HepG2 (cell line): ENCODE measurements around the gene OBSL1. TPM values are rescaled to one million over a fixed set of nuclear protein-coding genes. Genes with fewer than 3 reads are reported as not detected.
A peak's percentile ranks its signal among the peaks of the same experiment; 100 is the strongest.

Experiments used
- BATF2 ChIP-seq: sonication (generic); formaldehyde crosslinking; IDR thresholded peaks from 2 replicates; pipeline ENCODE4 v1.8.0; 2022; ENCODE audit warnings: mild to moderate bottlenecking, missing genetic modification reagents, moderate library complexity
- E2F1 ChIP-seq: sonication (generic); formaldehyde crosslinking; IDR thresholded peaks from 2 replicates; pipeline ENCODE4 v1.5.0; 2020; ENCODE audit warnings: missing genetic modification reagents
- HDAC6 ChIP-seq: fragments of 200-600 bp; sonication (generic); IDR thresholded peaks from 2 replicates; pipeline ENCODE4 v1.7.0; 2017; ENCODE audit warnings: mild to moderate bottlenecking, antibody characterized with exemption, low read length, low read depth
- MIER3 ChIP-seq: IDR thresholded peaks from 2 replicates; pipeline ENCODE4 v1.6.1; 2016; ENCODE audit warnings: missing compliant biosample characterization, borderline replicate concordance
- NFYB ChIP-seq: sonication (generic); formaldehyde crosslinking; IDR thresholded peaks from 2 replicates; pipeline ENCODE4 v1.4.0; 2020; ENCODE audit warnings: missing genetic modification reagents
- POLR2AphosphoS2 ChIP-seq: IDR thresholded peaks from 2 replicates; pipeline ENCODE4 v1.6.1; 2011; ENCODE audit warnings: low read depth, low read length, improper control_type of control experiment
- SALL2 ChIP-seq: sonication (generic); formaldehyde crosslinking; IDR thresholded peaks from 2 replicates; pipeline ENCODE4 v1.8.1; 2023; ENCODE audit warnings: mild to moderate bottlenecking, missing genetic modification reagents, inconsistent platforms
- ZNF205 ChIP-seq: IDR thresholded peaks from 2 replicates; pipeline ENCODE4 v1.6.1; 2018; ENCODE audit warnings: missing biosample characterization, missing genetic modification reagents
- ZNF580 ChIP-seq: IDR thresholded peaks from 2 replicates; pipeline ENCODE4 v1.6.1; 2016; ENCODE audit warnings: low read depth, borderline replicate concordance
- ZNF768 ChIP-seq: sonication (generic); formaldehyde crosslinking; IDR thresholded peaks from 2 replicates; pipeline ENCODE4 v1.4.0; 2020; ENCODE audit warnings: missing genetic modification reagents
- polyA plus RNA-seq, 8 experiments: library from polyadenylated mRNA; depleted of rRNA in 3 of 8; stranded (reverse) in 7 of 8; unstranded in 1 of 8; fragments of >200 nt; fragmentation: Illumina TruSeq in 4 of 8; extraction: Trizol in 4 of 8; gene quantifications; 2 replicates each; pipeline versions ENCODE4 v1.2.1 to v1.2.3, GENCODE V29; 2011 to 2016; ENCODE audit warnings: low read depth in 4 of 8, missing spikeins in 1 of 8, mixed read lengths in 1 of 8; ENCODE audit not compliant: insufficient read depth in 1 of 8
- total RNA-seq, 5 experiments: library from RNA; depleted of rRNA; stranded (reverse); fragments of >200 nt; fragmentation: Illumina TruSeq; extraction: Trizol; gene quantifications; 2 replicates each; pipeline ENCODE4 v1.2.3, GENCODE V29; 2016; ENCODE audit warnings: low read depth in 1 of 5
- TF ChIP-seq, protein P1 (sequence below): sonication (generic); formaldehyde crosslinking; IDR thresholded peaks from 2 replicates; pipeline ENCODE4 v1.5.1; 2020; ENCODE audit warnings: missing genetic modification reagents, mild to moderate bottlenecking, borderline replicate concordance
- TF ChIP-seq, protein P2 (sequence below): sonication (generic); formaldehyde crosslinking; IDR thresholded peaks from 2 replicates; pipeline ENCODE4 v1.4.0; 2020; ENCODE audit warnings: missing genetic modification reagents
- TF ChIP-seq, protein P3 (sequence below): sonication (generic); formaldehyde crosslinking; conservative IDR thresholded peaks from 2 replicates; pipeline ENCODE4 v1.4.0; 2020; ENCODE audit warnings: missing genetic modification reagents
- TF ChIP-seq, protein P4 (sequence below): sonication (generic); formaldehyde crosslinking; IDR thresholded peaks from 2 replicates; pipeline ENCODE4 v1.4.0; 2020; ENCODE audit warnings: missing genetic modification reagents, mild to moderate bottlenecking, borderline replicate concordance
- TF ChIP-seq, protein P5 (sequence below): sonication (generic); formaldehyde crosslinking; IDR thresholded peaks from 2 replicates; pipeline ENCODE4 v1.8.0; 2022; ENCODE audit warnings: missing genetic modification reagents, low read depth, mild to moderate bottlenecking, borderline replicate concordance

The OBSL1 gene
- total and polyA plus RNA-seq, 2 of the 13 experiments (the other 11 are each of a cell fraction or from before 2014, with no cell fraction given) = 86.7 to 218 TPM

GRCh38 chr2:219597552-219598307 lies 26.4 kb upstream of the OBSL1 start, which contains the start of gene STK11IP (continued):
- TF ChIP-seq, protein P1, sequence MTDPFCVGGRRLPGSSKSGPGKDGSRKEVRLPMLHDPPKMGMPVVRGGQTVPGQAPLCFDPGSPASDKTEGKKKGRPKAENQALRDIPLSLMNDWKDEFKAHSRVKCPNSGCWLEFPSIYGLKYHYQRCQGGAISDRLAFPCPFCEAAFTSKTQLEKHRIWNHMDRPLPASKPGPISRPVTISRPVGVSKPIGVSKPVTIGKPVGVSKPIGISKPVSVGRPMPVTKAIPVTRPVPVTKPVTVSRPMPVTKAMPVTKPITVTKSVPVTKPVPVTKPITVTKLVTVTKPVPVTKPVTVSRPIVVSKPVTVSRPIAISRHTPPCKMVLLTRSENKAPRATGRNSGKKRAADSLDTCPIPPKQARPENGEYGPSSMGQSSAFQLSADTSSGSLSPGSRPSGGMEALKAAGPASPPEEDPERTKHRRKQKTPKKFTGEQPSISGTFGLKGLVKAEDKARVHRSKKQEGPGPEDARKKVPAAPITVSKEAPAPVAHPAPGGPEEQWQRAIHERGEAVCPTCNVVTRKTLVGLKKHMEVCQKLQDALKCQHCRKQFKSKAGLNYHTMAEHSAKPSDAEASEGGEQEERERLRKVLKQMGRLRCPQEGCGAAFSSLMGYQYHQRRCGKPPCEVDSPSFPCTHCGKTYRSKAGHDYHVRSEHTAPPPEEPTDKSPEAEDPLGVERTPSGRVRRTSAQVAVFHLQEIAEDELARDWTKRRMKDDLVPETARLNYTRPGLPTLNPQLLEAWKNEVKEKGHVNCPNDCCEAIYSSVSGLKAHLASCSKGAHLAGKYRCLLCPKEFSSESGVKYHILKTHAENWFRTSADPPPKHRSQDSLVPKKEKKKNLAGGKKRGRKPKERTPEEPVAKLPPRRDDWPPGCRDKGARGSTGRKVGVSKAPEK = no peak
- TF ChIP-seq NFYB (CRISPR knock-in tag) (peak; percentile 63), SALL2 (CRISPR knock-in tag) (peak; percentile 54; the same call in 1 of the 2 replicates), HDAC6 (no peak; the same call in 1 of the 2 replicates), ZNF580 (CRISPR knock-in tag) (peak; percentile 88), ZNF205 (CRISPR knock-in tag) (peak; percentile 35; the same call in 1 of the 2 replicates), BATF2 (CRISPR knock-in tag) (peak; percentile 1; the same call in 1 of the 2 replicates), MIER3 (CRISPR knock-in tag) (peak; percentile 15; the same call in 1 of the 2 replicates), POLR2AphosphoS2 (no peak), E2F1 (CRISPR knock-in tag) (0 out of 2 replicates have a peak, but pooled peaks have one; percentile 22), ZNF768 (CRISPR knock-in tag) (peak; percentile 79)
- TF ChIP-seq, protein P2, sequence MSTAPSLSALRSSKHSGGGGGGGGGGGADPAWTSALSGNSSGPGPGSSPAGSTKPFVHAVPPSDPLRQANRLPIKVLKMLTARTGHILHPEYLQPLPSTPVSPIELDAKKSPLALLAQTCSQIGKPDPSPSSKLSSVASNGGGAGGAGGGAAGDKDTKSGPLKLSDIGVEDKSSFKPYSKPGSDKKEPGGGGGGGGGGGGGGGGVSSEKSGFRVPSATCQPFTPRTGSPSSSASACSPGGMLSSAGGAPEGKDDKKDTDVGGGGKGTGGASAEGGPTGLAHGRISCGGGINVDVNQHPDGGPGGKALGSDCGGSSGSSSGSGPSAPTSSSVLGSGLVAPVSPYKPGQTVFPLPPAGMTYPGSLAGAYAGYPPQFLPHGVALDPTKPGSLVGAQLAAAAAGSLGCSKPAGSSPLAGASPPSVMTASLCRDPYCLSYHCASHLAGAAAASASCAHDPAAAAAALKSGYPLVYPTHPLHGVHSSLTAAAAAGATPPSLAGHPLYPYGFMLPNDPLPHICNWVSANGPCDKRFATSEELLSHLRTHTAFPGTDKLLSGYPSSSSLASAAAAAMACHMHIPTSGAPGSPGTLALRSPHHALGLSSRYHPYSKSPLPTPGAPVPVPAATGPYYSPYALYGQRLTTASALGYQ (CRISPR knock-in tag) = no peak
- TF ChIP-seq, protein P3, sequence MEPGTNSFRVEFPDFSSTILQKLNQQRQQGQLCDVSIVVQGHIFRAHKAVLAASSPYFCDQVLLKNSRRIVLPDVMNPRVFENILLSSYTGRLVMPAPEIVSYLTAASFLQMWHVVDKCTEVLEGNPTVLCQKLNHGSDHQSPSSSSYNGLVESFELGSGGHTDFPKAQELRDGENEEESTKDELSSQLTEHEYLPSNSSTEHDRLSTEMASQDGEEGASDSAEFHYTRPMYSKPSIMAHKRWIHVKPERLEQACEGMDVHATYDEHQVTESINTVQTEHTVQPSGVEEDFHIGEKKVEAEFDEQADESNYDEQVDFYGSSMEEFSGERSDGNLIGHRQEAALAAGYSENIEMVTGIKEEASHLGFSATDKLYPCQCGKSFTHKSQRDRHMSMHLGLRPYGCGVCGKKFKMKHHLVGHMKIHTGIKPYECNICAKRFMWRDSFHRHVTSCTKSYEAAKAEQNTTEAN = no peak
- TF ChIP-seq, protein P4, sequence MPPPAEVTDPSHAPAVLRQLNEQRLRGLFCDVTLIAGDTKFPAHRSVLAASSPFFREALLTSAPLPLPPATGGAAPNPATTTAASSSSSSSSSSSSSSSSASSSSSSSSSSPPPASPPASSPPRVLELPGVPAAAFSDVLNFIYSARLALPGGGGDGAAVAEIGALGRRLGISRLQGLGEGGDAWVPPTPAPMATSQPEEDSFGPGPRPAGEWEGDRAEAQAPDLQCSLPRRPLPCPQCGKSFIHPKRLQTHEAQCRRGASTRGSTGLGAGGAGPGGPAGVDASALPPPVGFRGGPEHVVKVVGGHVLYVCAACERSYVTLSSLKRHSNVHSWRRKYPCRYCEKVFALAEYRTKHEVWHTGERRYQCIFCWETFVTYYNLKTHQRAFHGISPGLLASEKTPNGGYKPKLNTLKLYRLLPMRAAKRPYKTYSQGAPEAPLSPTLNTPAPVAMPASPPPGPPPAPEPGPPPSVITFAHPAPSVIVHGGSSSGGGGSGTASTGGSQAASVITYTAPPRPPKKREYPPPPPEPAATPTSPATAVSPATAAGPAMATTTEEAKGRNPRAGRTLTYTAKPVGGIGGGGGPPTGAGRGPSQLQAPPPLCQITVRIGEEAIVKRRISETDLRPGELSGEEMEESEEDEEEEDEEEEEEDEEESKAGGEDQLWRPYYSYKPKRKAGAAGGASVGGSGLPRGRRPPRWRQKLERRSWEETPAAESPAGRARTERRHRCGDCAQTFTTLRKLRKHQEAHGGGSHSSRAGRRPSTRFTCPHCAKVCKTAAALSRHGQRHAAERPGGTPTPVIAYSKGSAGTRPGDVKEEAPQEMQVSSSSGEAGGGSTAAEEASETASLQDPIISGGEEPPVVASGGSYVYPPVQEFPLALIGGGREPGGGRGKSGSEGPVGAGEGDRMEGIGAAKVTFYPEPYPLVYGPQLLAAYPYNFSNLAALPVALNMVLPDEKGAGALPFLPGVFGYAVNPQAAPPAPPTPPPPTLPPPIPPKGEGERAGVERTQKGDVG (CRISPR knock-in tag) = 0 out of 2 replicates have a peak, but pooled peaks have one; percentile 61
- TF ChIP-seq, protein P5, sequence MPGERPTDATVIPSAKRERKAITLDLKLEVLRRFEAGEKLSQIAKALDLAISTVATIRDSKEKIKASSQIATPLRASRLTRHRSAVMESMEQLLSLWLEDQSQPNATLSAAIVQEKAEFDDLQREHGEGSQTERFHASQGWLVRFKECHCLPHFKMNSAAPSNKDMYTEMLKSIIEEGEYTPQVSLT (CRISPR knock-in tag) = no peak
